GM18498 (cell line): ENCODE data around the gene FEM1A.
"Not testable (repeated sequence)": the region's sequence is repeated elsewhere in the genome, so short reads cannot be mapped to it uniquely, and the experiment has no call there.

Experiments
- ATAC-seq: cut with Tn5 transposase; IDR thresholded peaks from one replicate; pipeline ENCODE4 v1.9.1; 2021; ENCODE audit warnings: mild to moderate bottlenecking, moderate library complexity; ENCODE audit not compliant: unreplicated experiment

Gene FEM1A, protein sequence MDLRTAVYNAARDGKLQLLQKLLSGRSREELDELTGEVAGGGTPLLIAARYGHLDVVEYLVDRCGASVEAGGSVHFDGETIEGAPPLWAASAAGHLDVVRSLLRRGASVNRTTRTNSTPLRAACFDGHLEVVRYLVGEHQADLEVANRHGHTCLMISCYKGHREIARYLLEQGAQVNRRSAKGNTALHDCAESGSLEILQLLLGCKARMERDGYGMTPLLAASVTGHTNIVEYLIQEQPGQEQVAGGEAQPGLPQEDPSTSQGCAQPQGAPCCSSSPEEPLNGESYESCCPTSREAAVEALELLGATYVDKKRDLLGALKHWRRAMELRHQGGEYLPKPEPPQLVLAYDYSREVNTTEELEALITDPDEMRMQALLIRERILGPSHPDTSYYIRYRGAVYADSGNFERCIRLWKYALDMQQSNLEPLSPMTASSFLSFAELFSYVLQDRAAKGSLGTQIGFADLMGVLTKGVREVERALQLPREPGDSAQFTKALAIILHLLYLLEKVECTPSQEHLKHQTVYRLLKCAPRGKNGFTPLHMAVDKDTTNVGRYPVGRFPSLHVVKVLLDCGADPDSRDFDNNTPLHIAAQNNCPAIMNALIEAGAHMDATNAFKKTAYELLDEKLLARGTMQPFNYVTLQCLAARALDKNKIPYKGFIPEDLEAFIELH

DNA sequence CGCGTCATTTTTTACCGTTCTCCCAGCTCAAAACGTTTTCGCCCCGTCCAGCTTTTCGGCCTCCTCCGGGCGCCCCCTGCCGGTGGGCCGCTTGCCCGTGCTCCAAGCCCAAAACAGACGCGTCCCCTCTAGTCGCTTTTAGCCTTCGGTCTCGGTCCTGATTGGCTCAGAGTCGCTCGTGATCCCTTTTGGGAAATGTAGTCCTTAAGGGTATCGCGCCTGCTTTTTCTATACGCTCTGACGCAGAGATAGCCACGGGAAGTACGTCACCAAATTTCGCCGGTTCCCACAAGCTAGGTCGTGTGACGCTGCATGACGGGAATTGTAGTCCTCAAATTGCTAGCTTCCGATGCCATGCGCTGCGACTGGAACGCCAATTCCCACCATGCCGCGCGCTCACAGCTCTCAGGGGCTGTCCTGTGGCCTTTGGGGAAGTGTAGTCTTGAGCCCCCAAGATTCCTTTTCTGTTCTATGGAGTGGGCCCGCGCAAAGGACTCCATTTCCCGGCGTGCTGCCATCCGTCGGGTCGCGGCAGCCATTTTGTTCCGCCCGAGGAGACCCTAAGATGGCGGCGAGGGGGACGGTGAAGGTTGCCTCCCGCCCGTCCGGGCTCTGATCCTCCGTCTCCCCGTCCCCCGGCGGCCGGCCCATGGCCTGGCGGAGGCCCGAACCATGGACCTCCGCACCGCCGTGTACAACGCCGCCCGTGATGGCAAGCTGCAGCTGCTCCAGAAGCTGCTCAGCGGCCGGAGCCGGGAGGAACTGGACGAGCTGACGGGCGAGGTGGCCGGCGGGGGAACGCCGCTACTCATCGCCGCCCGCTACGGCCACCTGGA, at the start of gene FEM1A:
FEM1A (plus strand) TSS at position 552 of the 836 bp plus-strand sequence; CDS start at position 673, 121 bp downstream.
- peak; percentile 95 for ATAC-seq

DNA sequence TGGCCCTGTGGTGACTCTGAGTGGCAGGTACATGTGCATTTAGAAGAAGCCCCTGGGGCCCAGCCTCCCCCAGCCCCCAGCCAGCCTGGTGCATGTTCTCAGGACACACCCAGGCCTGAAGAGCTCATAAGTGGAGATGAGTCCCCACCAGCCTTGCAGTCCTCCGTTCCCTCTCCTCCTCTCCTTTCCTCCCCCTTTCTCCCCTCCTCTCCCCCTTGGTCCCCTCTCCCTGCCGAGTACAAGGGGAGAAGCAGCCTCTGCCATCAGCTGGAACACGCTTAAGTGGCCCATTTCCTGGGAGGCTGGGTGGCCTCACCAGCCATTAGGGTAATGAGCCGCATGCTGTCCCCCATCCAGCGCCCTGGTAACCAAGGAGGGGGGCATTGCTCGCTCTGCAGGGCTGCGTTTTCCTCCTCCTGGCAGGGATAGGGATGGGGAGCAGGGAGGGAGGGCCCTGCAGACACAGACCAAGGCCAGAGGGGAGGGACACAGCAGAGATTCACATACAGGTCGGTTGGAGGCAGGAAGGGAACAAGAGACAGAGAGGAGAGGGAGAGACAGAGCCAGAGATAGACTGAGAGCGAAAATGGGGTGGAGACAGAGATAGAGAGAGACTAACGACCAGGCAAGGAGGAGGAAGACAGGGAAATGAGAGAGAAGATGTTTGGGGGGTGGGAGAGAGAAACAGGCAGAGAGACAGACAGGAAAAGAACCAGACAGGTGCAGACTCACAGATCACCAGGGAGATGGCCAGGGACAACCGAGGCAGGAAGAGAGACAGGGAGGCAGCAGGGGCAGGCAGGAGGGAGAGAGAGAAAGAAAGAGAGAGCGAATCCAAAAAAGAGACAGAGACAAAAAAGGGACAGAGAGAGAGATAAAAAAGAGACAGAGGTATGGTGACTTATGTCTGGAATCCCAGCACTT, 48.5 kb upstream of the FEM1A start:
- ATAC-seq = no peak

DNA sequence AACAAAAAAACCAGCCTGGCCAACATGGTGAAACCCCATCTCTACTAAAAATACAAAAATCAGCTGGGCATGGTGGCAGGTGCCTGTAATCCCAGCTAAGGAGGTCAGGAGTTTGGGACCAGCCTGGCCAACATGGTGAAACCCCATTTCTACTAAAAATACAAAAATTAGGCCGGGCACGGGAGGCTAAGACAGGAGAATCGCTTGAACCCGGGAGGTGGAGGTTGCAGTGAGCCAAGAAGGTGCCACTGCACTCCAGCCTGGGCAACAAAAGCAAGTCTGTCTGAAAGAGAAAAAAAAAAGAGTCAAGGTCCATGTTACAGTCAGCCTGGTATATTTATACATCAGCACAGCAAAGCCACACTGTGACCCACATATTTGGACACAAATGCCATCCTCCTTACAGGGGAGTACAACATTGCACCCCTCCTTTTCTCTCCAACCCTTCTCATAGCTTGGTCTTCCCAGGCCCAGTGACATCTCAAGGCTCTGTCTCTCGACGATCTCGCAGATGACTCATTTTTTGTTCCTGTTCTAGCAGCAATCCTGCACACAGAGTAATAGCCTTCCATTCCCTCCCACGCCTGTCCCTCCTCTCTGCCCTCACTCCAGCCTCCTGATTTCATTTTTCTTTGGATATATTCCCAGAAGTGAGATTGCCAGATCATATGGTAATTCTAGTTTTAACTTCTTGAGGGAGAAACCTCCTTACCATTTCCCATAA, 46.9 kb upstream of the FEM1A start:
- no peak for ATAC-seq

DNA sequence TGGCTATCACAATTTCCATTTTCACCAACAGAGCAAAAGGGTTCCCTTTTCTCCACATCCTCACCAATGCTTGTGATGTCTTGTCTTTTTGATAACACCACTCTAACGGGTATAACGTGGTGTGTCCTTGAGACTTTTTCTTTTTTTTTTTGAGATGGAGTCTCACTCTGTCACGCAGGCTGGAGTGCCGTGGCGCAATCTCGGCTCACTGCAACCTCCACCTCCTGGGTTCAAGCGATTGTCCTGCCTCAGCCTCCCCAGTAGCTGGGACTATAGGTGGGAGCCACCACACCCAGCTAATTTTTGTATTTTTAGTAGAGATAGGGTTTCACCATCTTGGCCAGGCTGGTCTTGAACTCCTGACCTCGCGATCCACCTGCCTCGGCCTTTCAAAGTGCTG, 46.4 kb upstream of the FEM1A start:
- ATAC-seq = not testable (repeated sequence)

DNA sequence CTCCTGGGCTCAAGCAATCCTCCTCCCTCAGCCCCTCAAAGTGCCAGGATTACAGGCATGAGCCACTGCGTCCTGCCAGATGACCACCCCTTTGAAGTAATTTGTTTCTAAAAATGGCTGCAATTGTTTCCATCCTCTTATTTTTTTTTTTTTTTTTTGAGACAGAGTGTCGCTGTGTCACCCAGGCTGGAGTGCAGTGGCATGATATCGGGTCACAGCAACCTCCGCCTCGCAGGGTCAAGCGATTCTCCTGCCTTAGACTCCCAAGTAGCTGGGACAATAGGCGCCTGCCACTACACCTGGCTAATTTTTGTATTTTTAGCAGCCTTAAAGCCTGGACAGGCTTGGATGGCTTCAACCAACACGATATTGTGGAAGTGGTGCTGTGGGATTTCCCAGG, 45.5 kb upstream of the FEM1A start:
- ATAC-seq = no peak

DNA sequence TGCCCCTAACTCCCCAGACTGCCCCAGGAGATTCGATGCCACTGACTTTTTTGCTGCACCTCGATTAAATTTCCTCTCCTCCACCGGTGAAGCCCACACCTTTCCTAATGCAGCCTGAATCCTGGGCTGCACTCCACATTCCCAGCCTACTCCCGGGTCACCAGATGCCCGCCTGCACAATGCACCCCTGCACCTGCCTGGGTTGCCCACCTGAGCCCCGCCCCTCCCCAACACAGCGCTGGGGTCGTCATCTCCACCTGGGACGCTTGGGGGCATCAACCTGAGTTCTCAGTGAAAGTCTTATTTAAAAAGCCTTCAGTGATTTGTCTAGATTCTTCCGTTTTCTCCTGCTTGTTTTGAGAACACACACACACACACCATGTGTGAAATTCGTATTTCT, 43.3 kb upstream of the FEM1A start:
- no peak for ATAC-seq

DNA sequence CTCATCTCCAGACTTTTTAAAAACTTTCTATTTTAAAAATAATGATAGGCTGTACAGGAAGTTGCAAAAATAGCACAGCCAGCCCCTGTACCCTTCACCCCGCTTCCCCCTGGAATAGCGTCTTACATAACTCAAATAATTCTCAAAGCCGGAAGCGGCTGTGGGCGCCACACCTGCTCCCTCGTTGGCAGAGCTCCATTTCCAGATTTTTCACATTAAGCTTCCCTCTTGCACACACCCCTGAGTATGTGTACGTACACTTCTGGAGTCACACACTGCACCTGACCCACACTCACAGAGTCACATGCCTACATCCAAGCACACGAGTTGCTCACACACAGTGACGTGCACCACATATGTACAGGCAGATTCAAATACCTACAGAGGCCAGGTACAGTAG, 42.9 kb upstream of the FEM1A start:
- ATAC-seq = no peak

DNA sequence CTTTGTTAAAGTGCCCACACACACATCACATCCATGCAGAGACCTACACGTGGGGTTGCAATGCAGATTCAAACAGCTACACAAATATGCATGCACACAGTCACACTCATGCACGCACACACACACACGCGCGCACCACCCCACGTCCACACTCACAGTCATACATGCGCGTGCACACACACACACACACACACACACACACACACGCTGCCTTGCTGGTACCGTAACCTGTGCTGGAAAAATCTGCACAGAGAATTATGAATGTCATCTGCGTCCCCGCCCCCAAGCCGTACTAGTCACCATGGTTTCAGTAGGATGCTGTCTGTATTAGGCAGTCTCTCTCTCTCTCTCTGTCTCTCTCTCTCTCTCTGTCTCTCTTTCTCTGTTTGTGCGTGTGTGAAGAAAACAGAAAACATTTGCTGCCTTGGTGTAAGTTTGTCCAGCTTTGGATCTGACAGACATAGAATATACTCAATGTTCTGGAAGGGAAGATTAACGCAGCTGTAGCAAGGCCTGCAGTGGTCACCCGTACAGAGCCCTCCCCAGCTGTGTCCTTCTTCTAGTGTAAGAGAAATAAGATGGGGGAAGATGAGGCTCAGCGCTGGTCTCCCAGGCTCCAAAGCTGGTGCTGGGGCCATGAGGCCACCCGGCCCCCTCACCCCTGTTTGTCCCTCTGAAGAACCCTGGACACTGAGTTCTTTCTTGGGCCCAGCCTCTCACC, 41.5 kb upstream of the FEM1A start:
- no peak for ATAC-seq

DNA sequence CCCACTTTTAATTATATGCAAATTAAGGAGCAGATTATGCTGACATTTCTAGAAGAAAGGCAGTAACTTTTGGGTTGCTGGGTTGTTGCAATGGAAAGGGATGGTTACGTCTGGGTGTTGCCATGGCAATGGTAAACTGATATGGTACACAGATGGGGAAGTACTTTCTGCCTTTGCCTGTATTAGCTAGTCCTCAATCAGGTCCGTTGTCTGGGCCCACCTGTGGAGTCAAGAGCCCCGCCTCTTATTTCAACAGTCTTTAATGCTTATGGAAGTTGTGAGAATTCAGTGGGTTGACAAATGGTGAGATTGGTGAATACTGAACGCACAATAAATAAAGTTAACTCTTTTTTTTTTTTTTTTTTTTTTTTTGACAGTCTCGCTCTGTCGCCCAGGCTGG, 37.3 kb upstream of the FEM1A start:
- ATAC-seq = no peak

DNA sequence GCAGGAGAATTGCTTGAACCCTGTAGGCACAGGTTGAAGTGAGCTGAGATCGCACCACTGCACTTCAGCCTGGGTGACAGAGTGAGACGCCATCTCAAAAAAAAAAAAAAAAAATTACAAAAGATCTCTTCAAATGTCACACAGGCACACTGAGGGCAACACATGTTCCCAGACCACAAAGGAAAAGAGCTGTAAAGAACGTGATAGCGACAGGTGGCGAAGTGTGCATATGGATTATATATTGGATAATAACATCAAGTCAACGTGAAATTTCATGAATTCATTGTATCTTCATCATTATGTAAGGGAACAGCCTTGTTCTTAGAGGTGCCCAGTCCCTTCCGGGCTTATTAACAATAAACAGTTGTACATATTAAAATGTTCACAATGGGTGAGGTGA, 36.1 kb upstream of the FEM1A start:
- no peak for ATAC-seq

DNA sequence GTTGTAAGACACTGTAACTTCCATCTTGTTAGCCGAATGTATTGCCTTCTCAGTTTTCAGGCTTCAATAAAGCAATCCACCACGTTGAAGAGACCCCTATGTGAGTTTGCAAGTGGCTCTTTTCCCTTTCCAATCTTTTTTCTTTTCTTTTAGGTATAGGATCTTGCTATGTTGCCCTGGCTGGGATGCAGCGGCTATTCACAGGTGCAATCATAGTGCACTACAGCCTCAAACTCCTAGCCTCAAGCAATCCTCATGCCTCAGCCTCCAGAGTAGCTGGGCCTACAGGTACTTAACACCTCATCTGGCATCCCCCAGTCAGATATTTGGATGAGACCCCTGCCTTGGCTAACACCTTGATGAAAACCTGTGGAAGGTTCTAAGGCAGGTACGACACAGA, 33.5 kb upstream of the FEM1A start:
- no peak for ATAC-seq

DNA sequence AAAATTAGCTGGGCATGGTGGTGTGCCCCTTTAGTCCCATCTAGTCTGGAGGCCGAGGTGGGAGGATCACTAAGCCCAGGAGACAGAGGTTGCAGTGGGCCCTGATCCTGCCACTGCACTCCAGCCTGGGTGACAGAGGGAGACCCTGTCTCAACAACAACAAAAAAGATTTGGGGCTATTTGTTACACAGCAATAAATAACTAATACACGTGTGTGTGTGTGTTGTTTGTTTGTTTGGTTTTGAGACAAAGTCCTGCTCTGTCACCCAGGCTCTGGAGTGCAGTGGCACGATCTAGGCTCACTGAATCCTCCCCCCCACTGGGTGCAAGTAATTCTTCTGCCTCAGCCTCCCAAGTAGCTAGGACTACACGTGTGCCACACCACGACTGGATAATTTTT, 32.9 kb upstream of the FEM1A start:
- no peak for ATAC-seq

DNA sequence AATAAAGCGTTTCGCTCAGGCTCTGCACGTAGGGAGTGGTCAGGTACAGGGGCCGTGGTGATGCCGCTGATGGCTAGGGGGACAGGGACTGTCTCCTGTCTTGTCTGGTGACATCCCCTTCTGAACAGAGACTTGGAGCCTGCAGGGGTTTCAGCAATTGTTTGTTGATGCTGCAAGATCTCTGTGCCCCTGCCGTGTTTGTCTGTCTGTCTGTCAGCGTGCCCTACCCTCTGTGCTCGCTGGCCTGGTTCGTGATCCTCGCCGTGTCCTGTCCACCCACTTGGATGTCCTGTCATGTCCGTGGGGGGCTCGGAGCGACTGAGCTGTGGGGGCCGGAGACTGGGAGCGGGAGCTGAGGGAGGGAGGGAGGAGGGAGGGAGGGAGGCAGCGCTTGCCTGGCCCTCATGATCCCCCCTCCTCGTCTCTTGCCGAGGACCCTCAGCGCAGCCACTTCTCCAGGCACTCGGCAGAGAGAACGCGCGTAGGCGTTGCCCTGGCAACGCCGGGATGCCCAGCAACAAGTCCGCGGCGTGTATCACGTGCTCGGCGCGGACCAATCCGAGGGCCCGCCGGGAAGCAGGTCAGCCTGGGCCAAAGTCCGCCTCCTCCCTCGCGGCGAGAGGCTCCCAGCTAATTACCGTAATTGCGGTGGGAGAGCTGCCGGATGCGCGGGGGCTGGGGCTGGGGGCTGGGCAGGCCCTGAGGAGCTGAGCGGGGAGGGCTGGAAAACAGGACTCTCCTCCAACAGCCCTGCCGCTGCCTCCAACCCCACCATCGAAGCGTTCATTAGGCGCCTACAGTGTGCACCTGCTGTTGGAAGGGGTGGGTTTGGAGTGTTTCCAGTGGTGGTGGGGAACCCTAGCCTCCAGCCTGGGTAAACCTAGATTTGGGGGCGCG, 31.9 kb upstream of the FEM1A start:
- peak; percentile 85 for ATAC-seq

DNA sequence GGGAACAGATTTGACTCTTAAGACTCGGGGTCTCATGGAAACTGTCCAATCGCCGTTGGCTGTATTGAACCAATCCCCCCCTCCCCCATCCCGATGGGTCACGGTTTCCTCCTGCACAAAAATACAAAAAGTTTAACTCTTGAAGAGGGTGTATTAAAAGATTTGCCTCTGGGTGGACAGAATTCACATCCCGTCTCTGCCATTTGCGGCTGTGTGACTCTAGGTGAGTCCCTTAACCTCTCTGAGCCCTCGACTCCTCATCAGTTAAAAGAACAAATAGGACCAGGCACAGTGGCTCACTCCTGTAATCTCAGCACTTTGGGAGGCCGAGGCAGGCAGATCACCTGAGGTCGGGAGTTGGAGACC, 31.3 kb upstream of the FEM1A start:
- ATAC-seq = no peak

DNA sequence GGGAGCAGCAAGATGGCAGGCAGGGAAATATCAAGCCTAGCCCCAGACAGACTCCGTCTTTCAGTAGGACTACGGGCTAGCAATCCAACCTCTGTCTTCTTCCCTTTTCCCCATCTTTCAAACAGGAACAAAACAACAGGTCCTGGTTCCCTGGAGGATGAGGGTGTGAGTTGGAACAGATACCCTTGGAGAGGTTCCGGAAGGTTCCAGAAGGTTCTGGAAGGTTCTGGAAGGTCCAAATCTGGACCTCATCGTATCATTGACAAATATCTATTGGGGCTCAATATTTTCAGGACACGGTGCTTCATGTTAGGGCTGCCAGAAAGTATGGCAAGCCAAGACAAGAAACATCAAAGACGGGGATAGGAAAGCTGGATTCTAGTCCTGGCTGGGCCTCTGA, 28.5 kb upstream of the FEM1A start:
- ATAC-seq = no peak

DNA sequence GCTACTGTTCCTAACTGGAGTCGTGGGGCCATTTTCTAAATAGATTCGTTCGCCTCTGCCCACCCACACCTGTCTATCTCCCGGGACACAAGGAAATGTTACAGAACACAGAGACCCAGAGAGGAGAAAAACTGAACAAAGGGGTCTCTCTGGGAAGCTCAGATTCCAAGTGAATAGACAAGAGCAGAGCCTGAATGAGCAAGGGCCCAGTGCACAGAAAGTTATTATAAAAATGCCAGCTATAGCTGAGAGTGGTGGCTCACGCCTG, 27.2 kb upstream of the FEM1A start:
- no peak for ATAC-seq

DNA sequence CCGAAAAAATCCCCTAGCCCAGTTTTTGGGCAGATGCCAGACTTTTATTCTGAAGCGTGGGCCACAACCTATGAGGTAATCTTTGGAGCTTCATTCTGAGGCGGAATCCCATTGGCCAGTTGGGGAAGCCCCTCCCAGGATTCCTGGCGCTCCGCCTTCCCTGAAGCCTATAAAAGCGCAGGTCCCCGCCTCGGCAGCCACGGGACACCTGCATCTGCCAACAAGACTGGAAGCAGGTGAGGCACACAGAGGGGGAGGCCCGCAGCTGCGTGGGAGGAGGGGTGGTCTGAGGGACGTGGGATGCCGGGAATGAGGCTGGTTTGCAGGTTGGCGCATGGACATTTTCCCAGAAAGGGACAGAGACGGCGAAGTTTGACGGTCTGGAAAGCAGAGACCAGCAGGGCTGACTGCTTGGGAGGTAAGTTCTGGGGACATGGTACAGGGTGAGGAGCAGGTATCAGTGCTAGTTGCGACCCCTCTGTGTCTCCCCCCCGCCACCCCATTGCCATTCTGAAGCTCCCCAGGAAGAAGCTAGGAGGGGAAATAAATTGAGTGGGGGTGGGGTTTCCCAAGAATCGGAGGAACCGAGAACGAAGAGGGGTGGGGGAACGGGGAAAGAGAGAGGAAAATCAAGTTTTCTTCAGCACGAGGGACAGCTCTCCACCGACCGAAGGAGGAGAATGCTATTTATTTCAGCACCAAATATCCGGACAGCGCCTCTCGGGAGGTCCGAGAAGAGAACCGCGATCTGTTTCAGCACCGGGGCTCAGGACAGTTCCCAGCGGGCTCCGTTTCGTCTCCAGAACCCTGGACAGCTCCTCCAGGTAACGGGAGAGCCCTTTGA, 22.4 kb upstream of the FEM1A start:
- no peak for ATAC-seq

DNA sequence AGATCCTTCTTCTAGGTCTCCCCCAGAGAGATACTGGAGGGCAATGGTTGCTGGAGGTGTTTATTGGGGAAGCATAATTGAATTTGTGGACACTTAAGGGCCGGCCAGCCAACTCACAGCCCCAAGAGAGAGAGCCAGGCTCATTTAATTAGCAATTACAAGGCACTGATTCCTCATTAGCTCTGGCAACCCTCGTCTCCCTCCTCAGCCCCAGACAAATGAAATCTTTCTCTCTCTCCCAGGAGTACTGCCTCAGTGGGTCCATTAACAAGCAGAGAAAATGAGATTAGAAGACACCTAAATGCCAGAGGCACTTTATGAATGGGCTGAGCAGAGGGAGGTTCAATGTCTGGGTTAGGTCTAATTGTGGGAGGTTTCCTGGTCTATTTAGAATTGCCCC, 19.0 kb upstream of the FEM1A start:
- no peak for ATAC-seq
